ENCODE results near the gene PI16.
"Not testable (repeated sequence)": the region's sequence is repeated elsewhere in the genome, so short reads cannot be mapped to it uniquely, and the experiment has no call there.

PI16 gene

DNA sequence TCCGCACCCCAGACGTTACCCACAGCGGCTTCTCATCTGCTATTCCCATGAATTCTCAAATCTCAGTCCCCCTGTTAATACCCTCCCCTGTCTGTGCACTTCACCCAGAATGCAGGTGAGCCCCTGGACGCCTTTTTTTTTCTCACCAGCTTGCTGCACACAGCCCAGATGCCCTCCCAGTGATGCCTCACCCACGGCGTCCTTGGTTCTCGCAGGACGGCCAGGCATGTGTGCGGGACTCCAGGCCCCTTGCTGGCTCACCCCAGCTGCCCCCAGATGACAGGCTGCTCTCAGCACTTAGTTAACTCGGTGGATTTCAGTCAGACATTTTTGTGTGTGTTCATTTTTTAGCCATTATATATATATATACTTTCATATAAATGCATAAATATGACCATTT, 25.4 kb upstream of the PI16 start:
- DNase-seq (ENCODE audit: low read depth): no peak

DNA sequence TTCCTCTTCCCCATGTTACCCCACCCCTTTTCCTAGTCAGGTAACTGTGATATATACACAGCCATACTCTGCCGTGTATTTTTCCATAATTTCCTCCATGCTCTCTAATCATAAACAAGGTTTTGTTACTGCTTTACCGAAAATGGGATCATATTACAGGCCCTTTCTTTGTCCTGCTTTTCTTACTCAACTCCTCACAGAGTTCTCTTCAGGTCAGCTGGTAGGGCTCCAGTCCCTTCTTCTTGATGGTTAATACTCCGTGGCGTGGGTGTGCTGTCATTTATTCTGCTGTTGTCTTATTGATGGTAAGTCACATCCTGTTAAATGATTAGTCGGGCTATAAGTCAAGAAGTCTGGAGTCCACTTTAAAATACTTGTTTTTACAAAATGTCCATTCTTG, 24.9 kb upstream of the PI16 start:
- no peak for DNase-seq (ENCODE audit: low read depth)

- DNase-seq (ENCODE audit: low read depth): no peak
Observed at GRCh38 chr6:36930483-36930882, 24.1 kb upstream of the PI16 start.

DNA sequence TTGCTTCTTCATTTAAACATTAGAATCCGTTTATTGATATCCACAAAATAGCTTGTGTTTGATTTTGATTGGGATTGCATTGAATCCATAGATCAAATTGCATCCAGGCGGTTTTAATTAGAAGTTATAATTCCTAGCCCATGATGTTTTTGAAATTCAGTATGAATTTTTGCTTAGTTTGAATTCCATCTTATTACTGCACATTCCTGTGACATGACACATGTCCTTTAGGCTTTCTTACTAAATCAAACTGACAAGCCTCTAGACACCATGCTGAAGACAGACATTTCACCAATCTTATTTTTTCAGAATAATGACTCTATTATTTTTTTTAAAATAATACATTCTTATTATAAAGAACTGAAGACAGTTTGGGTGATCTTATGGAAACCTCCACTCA, 21.4 kb upstream of the PI16 start:
- no peak for DNase-seq (ENCODE audit: low read depth)

- no peak for DNase-seq (ENCODE audit: low read depth)
Observed at GRCh38 chr6:36933519-36933918, 21.0 kb upstream of the PI16 start.

- no peak for DNase-seq (ENCODE audit: low read depth)
Observed at GRCh38 chr6:36934901-36935300, 19.6 kb upstream of the PI16 start.

- DNase-seq (ENCODE audit: low read depth): no peak
Observed at GRCh38 chr6:36936824-36937223, 17.7 kb upstream of the PI16 start.

DNA sequence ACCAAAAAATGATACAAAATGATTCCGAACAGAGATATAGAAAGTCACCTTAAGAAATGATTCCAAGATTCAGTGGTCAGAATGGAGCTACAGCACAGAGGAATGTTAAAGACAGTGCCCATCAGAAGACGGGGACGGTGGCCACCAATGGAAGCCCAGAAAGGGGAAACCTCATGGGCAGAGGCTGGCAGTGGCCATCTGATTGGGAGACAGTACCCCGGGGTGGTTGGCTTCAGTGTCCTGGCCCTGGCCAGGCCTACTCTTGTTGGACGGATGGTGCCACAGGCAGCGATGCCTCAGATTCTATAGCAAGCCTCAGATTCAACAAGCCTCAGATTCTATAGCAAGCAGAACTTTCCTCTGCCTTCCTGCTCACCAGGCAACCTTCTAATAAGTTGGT, 16.6 kb upstream of the PI16 start:
- no peak for DNase-seq (ENCODE audit: low read depth)

- DNase-seq (ENCODE audit: low read depth): no peak
Observed at GRCh38 chr6:36938536-36938935, 16.0 kb upstream of the PI16 start.

DNA sequence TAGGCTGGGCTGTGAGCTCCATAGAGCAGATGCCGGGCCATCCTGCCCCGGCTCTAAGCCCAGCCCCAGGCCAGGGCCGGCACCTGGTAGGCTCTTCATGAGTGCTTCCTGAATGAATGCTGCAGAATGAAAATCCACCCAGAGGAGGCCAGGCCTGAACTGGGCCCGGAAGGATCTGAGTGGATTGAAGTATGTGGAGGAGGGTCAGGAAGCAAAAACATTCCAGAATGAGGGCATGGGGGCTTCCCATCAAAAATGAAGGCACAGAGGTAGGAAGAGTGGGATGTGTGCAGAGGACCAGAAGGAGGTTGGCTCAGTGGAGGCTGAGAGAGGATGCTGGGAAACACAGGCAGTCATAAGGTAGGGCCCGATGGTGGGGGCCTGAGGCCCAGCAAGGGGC, 15.5 kb upstream of the PI16 start:
- not testable (repeated sequence) for DNase-seq (ENCODE audit: low read depth)

DNA sequence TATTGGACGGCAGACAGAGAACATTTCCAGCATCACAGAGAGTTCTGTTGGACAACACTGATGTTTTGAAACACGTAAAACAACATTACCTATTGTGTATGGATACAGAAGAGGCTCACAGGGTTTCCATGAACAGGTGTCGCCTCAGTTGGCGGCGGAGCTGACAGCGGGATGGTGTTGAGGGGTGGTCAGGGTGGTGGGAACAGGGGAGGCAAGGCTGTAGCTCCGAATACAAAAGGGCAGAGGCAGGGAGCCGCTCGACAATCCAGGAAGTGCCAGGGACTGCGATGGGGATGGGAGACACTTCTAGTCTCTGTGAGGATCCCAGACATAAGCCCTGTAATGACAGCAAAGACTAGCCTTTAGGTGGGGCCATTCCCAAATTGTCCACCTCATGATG, 14.5 kb upstream of the PI16 start:
- DNase-seq (ENCODE audit: low read depth): no peak

DNA sequence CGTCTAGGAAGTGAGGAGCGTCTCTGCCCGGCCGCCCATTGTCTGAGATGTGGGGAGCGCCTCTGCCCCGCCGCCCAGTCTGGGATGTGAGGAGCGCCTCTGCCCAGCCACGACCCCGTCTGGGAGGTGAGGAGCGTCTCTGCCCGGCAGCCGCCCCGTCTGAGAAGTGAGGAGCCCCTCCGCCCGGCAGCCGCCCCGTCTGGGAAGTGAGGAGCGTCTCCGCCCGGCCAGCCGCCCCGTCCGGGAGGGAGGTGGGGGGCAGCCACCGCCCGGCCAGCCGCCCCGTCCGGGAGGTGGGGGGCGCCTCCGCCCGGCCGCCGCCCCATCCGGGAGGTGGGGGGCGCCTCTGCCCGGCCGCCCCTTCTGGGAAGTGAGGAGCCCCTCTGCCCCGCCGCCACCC, 13.0 kb upstream of the PI16 start:
- DNase-seq (ENCODE audit: low read depth): not testable (repeated sequence)

DNA sequence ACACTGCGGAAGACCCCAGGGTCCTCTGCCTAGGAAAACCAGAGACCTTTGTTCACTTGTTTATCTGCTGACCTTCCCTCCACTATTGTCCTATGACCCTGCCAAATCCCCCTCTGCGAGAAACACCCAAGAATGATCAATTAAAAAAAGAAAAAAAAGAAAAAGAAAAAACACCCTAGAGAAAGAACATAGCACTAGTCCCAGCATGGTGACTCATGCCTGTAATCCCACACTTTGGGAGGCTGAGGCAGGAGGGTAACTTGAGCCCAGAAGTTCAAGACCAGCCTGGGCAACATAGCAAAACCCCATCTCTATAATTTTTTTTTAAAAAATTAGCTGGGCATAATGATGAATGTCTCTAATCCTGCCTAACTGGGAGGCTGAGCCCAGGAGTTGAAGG, 12.2 kb upstream of the PI16 start:
- not testable (repeated sequence) for DNase-seq (ENCODE audit: low read depth)

- no peak for DNase-seq (ENCODE audit: low read depth)
Observed at GRCh38 chr6:36944650-36945049, 9.9 kb upstream of the PI16 start.

GRCh38 chr6:36945301-36945700, 9.2 kb upstream of the PI16 start:
- no peak for DNase-seq (ENCODE audit: low read depth)

- DNase-seq (ENCODE audit: low read depth): no peak
Observed at GRCh38 chr6:36946526-36946925, 8.0 kb upstream of the PI16 start.

- DNase-seq (ENCODE audit: low read depth): no peak
Observed at GRCh38 chr6:36947570-36948351, 6.8 kb upstream of the PI16 start.

- DNase-seq (ENCODE audit: low read depth): not testable (repeated sequence)
Observed at GRCh38 chr6:36949076-36949475, 5.5 kb upstream of the PI16 start.

DNA sequence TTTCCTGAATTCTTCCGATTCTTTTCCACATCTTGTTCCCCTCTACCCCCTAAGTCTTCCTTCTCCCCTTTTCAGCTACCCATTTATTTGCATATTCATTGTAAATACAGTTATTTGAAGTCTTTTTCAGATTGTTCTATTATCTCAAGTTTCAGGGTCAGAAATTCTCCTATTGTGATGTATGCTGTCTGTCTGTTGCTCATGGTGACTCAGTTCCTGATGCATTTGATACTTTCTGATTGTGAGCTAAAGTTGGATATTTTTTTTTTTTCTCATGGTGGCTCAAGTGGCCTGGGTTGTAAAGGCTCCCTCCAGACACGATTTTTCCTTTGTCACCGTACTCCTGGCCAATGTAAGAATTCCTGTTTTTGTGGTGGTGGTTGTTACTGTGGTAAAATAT, 4.9 kb upstream of the PI16 start:
- DNase-seq (ENCODE audit: low read depth): no peak

DNA sequence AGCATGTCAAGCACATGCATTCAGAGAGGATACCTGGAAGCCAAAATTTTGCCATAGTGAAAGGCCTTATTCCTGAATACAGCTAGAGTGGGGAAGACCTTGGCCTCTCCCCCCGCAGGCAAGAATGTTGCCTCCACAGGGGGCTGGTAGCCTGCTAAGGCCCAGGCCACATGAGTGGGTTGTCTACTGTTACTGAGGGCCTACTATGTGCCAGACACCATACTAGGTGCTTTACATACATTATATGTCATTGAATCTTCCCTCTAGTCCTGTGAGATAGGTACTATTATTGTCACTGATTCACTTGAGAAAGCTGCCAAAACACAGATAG, 642 bp upstream of the PI16 start:
- DNase-seq (ENCODE audit: low read depth): no peak

DNA sequence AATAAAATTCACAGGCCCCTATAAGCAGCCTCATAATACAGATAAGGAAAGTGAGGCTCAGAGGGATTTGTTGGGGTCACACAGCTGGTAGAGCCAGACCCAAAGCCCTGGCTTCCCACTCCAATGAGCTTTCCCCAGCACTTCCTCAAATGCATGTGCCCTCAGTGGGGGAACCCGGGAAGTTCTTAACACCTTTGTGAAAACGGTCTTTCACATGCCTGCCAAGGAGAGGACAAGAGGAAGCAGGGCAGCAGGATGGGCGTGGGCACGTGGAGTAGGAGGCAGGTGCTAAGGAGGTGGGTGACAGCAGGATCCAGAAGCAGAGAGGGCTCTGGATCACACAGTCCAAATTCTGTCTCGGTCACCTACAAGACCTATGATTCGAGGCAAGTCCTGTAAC, 598 bp downstream of the PI16 start:
- DNase-seq (ENCODE audit: low read depth): no peak

DNA sequence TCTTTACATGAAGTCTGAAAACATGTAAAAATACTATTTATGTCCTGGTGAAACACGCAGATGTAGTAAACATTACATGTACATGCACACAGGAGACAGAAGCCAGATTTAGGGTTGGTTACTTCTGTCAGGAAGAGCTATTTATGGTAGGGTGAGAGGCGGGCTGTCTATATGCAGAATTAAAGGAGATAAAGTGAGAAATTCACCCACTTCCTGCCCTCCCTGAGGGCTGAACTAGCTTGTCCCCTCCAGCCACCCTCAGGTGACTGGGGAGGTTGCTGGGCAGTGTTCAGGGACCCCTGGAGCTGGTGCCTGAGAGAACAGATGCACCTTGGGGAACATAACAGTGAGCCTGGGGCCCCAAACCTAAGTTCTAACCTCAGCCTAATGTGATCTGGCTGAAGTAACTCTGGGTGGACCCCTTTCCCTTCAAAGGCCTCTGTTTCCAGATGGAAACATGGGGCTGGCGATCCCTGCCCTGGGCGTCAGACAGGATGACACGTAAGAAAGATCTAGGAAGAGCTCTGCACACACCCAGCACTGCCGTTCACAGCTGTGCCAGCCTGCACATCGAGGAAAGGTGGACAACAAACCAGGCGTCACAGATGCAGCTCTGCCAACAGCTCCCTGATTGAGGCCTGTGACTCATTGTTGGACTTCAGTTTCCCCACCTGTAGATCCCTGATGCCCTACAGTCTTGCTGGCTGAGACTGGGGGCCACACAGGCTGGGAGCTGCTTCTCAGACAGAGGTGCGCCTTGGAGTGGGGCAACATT, 1.3 kb downstream of the PI16 start:
- no peak for DNase-seq (ENCODE audit: low read depth)

- DNase-seq (ENCODE audit: low read depth): no peak
Observed at GRCh38 chr6:36956446-36956820, 1.9 kb downstream of the PI16 start.

GRCh38 chr6:36957773-36958271, 3.3 kb downstream of the PI16 start:
- no peak for DNase-seq (ENCODE audit: low read depth)
